Osteoblast (primary cell): ENCODE data around the gene CCDC85B. TPM values are rescaled to one million over a fixed set of nuclear protein-coding genes. Genes with fewer than 3 reads are reported as not detected.

Experiments used
- DNase-seq: peaks from one replicate; pipeline ENCODE4 v3.0.0; 2011; ENCODE audit warnings: low spot score, mixed read lengths; ENCODE audit not compliant: insufficient read length; ENCODE audit errors: missing footprints
- H2AFZ ChIP-seq: 2 replicates; pipeline ENCODE4 v1.6.0; 2011; ENCODE audit warnings: mild to moderate bottlenecking, low read length
- H3K27ac ChIP-seq: 2 replicates; pipeline ENCODE4 v1.5.1; 2011; ENCODE audit warnings: mild to moderate bottlenecking, low read depth, low read length, moderate library complexity
- H3K27me3 ChIP-seq: 2 replicates; pipeline ENCODE4 v1.6.0; 2012; ENCODE audit warnings: mild to moderate bottlenecking, control low read depth, inconsistent platforms, low read length, moderate library complexity; ENCODE audit not compliant: insufficient read depth
- H3K36me3 ChIP-seq: 2 replicates; pipeline ENCODE4 v1.5.1; 2011; ENCODE audit warnings: mild to moderate bottlenecking, low read length, control low read depth, moderate library complexity; ENCODE audit not compliant: insufficient read depth
- H3K4me1 ChIP-seq: 2 replicates; pipeline ENCODE4 v1.5.1; 2011; ENCODE audit warnings: mild to moderate bottlenecking, low read length, control low read depth, moderate library complexity; ENCODE audit not compliant: insufficient read depth
- H3K4me2 ChIP-seq: 2 replicates; pipeline ENCODE4 v1.6.0; 2011; ENCODE audit warnings: mild to moderate bottlenecking, low read length; ENCODE audit not compliant: insufficient read depth
- H3K4me3 ChIP-seq: fragments of 200-600 bp; sonication (generic); 3 replicates; pipeline ENCODE4 v1.5.1; 2012; ENCODE audit warnings: mild to moderate bottlenecking, low read length, inconsistent platforms; ENCODE audit not compliant: insufficient read depth
- H3K79me2 ChIP-seq: 2 replicates; pipeline ENCODE4 v1.6.0; 2012; ENCODE audit warnings: mild to moderate bottlenecking, low read length, control low read depth, inconsistent platforms; ENCODE audit not compliant: insufficient read depth
- H3K9me3 ChIP-seq: 2 replicates; pipeline ENCODE4 v1.5.1; 2011; ENCODE audit warnings: low read depth, low read length, control low read depth
- H4K20me1 ChIP-seq: 2 replicates; pipeline ENCODE4 v1.6.0; 2012; ENCODE audit warnings: mild to moderate bottlenecking, low read length, control low read depth; ENCODE audit not compliant: insufficient read depth
- CTCF ChIP-seq: IDR thresholded peaks from 2 replicates; pipeline ENCODE4 v1.5.1; 2011; ENCODE audit warnings: mild to moderate bottlenecking, low read depth, low read length, moderate library complexity; ENCODE audit errors: extremely low read depth
- total RNA-seq: library from RNA; depleted of rRNA; stranded (reverse); fragments of >200 nt; gene quantifications from 2 replicates; pipeline ENCODE4 v1.2.3, GENCODE V29; 2012

Gene CCDC85B
- total RNA-seq, 1 donor = 47.0 TPM

DNA sequence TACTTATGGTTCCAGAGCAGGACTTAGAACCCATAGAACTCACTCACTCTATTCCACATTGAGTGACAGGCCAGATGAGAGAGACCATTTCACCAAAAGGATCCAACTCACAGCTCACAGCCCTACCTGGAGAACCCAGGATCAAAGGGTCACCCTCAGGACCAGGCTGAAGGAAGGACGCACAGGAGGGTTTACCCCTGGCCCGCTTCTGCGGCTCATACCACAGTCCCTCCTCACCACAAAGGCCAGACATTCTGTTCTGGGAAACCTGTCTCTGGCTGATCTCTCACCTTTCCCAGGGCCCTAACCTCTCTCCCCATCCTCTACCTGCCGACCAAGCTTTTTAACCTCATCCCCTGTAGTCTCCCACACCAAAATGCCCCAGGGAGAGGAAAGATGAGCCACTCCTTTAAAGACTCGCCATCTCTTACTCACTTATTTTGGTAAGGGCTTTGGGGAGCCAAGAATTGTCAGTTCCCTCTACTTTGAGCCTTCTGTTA lies 5.1 kb downstream of the CCDC85B start:
- peaks cover 58% of the 10 kb centered on the region for H3K36me3 ChIP-seq
- peaks cover 60% of the 10 kb centered on the region for H4K20me1 ChIP-seq

DNA sequence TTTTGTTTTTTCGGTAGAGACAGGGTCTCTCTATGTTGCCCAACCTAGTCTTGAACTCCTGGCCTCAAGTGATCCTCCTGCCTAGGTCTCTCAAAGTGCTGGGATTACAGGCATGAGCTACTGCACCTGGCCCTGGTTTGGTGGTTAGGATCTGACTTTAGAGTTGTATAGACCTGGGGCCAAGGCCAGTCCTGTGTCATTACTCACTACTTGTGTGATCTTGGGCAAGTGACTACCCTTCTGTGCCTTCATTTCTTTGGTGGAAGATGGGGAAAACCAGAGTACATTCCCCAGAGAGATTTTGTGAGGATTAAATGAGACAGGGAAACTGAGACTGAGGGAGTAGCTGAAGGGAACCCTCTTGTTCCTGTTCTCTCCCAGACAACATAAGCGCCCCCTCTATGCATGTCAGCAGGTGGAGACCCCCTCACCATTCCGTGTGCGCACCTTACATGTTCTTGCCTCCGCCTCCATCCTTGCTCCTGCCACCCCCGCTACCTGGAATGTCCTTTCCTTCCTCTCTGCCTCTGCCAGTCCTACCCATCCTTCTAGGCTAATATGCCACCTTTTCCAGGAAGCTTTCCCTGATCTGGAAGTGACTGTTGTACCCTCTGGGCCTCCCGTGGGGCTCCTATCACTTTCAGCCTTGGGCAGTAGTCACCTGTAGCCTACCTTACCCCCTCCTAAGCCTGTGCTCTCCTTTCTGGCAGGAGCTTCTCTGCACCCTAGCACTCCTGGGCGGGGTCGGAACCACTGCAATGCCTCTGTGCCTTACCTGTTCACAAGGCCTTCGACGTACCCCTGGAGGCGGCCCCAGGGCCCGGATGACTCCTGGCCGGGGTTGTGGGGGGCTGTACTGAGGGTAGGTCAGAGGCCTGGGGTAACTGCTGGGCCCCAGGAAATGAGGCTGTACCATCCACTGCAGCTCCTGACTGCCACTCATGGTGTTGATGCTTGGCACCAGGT lies 5.8 kb downstream of the CCDC85B start:
- Histone ChIP-seq H2AFZ (no peak overlapping the region), H3K4me2 (peak overlapping the region; percentile 81), H3K27me3 (no peaks in the 10 kb centered on the region), H3K36me3 (peaks cover 58% of the 10 kb centered on the region), H4K20me1 (peaks cover 53% of the 10 kb centered on the region), H3K27ac (peak overlapping the region; percentile 86), H3K4me1 (peaks cover 74% of the 10 kb centered on the region), H3K4me3 (peak overlapping the region; percentile 95), H3K79me2 (peaks cover 86% of the 10 kb centered on the region), H3K9me3 (no peaks in the 10 kb centered on the region)
- peak; percentile 87 for DNase-seq
- TF ChIP-seq CTCF = no peak

More for the DNA sequence above, 5.1 kb downstream of the CCDC85B start:
- Histone ChIP-seq H3K4me2 (peak overlapping the region; percentile 81), H3K9me3 (no peaks in the 10 kb centered on the region), H3K4me1 (peaks cover 71% of the 10 kb centered on the region), H2AFZ (no peak overlapping the region), H3K27ac (peak overlapping the region; percentile 86), H3K79me2 (peaks cover 88% of the 10 kb centered on the region), H3K27me3 (no peaks in the 10 kb centered on the region), H3K4me3 (no peak overlapping the region)
- TF ChIP-seq CTCF = no peak
- peak; percentile 90 for DNase-seq

- peaks cover 53% of the 10 kb centered on the region for H3K36me3 ChIP-seq
- no peak for TF ChIP-seq CTCF
Measured at GRCh38 chr11:65897020-65897471, 6.6 kb downstream of the CCDC85B start.

More at GRCh38 chr11:65897020-65897471, 6.6 kb downstream of the CCDC85B start:
- peak; percentile 69 for DNase-seq
- Histone ChIP-seq H2AFZ (no peak overlapping the region), H3K9me3 (no peaks in the 10 kb centered on the region), H3K4me2 (peak overlapping the region; percentile 81), H3K27me3 (no peaks in the 10 kb centered on the region), H3K27ac (peak overlapping the region; percentile 86), H3K79me2 (peaks cover 80% of the 10 kb centered on the region), H4K20me1 (peaks cover 46% of the 10 kb centered on the region), H3K4me3 (peak overlapping the region; percentile 95), H3K4me1 (peaks cover 71% of the 10 kb centered on the region)
